Stimulated activated CD4-positive, alpha-beta T cell treated with anti-CD3 and anti-CD28 coated beads, Interleukin-4, amount 100 ng/mL, for 1 hour (primary cell): ENCODE results near the gene ZFYVE19.
"Not testable (repeated sequence)": the region's sequence is repeated elsewhere in the genome, so short reads cannot be mapped to it uniquely, and the experiment has no call there.

Experiments used
- DNase-seq: peaks from one replicate; pipeline ENCODE4 v3.0.0-alpha.2; 2020

ZFYVE19 gene

DNA sequence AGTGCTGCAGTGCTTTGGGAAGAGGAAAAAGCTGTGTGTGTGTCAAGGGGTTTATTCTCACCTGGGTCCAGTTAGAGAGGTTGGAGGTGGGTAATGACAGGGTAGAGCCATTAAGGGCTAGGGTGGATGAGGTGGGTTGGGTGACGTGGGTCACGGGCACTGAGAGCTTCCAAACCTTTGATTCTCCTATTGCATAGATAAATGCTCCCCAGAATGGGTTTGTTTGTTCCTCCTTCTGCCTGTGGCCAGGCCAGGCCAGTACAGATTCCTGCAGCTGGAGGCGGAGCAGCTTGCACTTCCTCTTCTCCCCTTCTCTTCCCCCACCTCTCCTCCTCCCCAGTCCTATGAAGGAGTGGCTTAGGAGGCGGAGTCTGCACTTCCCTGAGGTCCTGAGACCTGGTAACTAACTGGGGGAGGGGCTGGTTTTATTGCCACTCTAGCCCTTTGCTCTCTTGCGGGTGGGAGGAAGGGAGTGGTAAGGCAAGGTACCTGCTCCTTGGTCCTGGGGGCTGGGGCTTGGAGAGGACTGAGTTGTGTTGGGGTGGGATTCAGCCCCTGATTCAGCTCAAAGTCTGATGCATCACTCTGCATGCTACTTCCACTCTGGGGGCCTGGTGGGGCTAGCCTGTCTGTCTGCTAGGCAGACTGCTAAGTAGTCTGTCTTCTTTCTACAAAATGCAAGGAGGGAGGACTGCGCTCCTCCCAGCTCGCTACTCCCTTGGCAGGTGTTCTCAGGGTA, 40.5 kb downstream of the ZFYVE19 start:
- DNase-seq, result no peak

DNA sequence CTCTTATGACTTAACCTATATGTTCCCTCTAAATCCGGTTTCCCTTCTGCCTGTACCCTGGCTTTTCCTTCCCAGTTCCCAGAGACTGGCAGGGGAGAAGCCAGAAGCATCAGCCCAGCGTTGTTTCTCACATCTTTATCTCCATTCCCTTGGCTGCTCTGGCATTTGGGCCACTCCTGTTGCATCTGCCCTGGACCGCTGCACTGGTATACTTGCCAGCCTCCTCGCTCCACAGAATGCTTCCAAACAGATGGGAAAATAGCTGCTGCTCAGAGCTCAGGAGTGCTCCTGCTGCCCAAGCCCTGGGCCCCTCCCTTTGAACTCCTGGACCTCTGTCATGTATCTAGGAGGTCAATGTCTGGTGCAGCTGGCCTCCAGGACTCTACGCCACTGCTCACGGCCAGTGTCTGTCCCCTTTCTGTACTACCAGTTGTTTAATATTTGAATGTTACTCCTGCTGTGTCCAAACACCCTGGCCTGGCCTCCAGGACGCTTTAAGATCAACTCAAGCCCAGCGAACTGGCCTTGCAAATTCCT, 43.8 kb downstream of the ZFYVE19 start:
- no peak for DNase-seq

DNA sequence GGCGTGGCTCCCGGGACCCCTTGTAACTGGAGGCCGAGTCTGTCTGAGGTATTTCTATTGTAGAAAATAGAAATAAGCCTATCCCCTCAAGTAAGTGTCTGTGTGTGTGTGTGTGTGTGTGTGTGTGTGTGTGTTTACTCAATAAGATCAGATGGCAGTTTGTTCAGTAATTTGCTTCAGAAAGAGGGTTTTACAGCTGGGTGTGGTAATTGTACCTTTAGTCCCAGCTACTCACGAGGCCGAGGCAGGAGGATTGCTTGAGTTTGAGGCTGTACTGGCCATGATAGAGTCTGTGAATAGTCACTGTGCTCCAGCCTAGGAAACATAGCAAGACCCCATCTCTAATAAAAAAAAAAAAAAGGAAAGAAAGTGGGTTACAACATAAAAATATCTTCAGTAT, 45.6 kb downstream of the ZFYVE19 start:
- no peak for DNase-seq

DNA sequence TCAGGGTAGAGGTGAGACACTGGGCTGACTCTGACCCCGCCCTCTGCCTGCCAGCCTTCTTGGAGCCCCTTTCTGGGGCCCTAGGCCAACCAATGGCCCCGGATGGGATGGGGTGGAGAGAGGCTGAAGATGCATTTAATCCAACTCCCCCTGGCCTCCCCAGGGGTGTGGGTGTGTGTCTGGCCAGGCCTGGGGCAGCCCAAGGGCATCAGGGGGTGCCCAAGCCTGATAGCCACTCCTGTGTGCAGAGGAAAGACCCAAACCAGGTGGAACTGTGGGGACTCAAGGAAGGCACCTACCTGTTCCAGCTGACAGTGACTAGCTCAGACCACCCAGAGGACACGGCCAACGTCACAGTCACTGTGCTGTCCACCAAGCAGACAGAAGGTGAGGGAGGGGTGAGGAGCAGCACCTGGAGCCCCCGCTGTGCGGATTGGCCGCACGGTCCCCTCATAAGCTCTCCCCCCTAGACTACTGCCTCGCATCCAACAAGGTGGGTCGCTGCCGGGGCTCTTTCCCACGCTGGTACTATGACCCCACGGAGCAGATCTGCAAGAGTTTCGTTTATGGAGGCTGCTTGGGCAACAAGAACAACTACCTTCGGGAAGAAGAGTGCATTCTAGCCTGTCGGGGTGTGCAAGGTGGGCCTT, 46.5 kb downstream of the ZFYVE19 start:
- no peak for DNase-seq

DNA sequence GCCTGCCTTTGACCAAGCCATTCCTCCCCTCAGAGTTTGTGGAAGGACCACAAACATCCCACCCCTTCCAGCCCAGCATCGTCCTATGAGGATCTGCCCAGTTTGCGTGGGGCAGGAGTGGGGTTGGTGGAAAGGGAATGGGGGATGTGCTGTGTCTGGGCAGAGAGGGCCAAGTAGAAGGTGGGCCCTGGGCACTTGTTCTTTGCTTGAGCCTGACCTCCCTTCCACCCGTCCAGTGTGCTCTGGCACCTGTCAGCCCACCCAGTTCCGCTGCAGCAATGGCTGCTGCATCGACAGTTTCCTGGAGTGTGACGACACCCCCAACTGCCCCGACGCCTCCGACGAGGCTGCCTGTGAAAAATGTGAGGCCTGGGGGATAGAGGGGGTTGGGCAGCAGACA, 47.3 kb downstream of the ZFYVE19 start:
- no peak for DNase-seq

DNA sequence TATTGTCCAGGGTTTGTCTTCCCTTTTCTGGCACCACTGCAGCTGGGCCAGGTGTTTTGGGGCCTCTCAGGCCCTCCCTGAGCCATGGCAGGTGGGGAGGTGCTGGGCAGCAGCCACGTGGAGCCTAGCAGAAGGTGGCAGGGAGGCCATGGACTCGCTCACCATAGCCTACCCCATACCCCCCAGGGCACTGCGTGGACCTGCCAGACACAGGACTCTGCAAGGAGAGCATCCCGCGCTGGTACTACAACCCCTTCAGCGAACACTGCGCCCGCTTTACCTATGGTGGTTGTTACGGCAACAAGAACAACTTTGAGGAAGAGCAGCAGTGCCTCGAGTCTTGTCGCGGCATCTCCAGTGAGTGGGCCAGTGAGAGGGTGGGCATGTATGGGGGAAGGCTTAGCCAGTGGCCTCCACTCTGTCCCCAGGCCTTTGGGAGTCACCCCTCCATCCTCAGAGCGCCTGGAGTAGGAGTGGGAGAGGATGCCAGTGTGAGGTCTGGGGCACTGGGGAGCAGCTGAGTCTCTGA, 48.9 kb downstream of the ZFYVE19 start:
- DNase-seq, result no peak

DNA sequence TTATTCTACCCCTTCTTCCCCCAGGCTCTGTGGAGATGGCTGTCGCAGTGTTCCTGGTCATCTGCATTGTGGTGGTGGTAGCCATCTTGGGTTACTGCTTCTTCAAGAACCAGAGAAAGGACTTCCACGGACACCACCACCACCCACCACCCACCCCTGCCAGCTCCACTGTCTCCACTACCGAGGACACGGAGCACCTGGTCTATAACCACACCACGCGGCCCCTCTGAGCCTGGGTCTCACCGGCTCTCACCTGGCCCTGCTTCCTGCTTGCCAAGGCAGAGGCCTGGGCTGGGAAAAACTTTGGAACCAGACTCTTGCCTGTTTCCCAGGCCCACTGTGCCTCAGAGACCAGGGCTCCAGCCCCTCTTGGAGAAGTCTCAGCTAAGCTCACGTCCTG, 49.9 kb downstream of the ZFYVE19 start:
- DNase-seq, result no peak

DNA sequence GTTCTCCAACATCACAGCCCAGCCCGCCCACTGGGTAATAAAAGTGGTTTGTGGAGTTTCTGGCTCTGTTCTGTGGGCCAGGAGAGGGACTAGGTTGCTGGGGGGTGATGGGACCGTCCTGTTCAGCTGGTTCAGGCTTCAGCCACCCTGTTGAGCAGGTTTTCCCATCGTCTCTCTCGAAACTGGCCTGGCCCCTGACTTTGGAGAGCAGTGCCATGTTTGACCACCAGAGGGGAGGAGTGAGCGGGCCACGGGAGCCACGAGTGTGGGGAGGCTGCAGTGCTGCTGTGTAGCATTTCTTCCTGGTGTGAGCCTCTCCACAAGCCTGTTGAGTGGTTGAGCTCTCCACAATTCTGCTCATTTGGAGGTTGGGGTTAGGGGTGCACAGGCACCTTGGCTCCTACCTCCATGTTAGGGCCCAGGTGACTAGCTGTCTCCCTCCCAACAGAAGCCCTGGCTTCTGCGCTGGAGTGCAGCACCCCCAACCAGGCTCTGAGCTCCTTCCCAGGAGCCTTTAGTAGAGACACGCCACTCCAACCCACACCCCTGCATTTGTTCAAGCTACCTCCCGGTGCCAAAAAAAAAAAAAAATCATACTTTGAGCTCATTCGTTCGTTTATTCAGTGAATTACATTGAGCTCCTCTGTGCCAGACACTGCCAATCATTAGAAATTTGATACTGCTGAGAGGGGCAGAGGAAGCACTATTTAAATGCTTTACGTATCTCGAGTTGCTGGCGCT, 50.9 kb downstream of the ZFYVE19 start:
- peak; percentile 79 for DNase-seq

DNA sequence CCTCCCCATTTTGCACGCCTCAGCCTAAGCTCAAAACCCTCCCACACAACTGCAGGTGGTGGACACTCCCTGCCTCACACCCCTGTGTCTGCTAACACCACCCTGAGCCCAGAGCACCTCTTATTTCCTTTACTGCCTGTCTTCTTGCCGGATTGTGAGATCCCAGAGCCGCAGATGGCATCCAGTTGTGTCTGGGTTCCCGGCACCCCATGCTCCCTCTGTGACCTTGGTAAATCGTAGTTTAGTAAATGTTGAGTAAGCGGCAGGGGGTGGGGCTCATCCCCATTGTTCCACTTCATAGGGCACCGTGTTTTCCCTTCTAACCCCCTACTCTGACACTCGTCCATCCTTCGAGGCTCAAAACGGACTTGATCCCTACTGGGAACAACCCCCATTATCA, 51.8 kb downstream of the ZFYVE19 start:
- no peak for DNase-seq

DNA sequence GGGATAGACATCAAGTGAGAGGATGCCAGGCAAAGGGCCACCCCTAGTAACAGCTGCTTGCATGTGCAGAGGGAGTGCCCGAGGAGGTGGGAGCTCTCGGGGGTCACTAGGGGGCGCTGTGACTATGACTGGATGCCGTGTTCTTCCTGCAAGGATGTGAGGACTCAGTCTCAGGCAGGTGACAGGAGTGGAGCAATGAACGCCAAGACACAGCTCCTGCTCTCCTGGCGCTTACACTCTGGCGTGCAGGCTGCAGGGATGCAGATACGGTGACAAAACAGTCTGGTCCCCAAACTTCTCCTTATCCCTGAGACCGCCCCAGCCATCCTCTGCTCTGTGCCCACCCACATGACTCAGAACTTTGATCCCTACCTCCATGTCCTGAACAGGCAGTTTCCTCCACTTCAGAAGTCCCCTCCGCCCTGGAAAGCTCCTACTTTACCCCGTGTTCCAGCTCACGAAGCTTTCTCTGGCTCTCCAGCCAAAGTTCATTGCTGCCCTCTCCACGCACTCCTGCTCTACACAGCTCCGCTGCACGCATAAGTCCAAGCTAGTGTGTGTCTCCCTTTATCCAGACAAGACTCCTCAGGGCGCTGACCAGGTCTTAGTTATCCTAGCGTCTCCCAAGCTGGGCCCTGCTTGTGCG, 52.4 kb downstream of the ZFYVE19 start:
- peak; percentile 82 for DNase-seq

DNA sequence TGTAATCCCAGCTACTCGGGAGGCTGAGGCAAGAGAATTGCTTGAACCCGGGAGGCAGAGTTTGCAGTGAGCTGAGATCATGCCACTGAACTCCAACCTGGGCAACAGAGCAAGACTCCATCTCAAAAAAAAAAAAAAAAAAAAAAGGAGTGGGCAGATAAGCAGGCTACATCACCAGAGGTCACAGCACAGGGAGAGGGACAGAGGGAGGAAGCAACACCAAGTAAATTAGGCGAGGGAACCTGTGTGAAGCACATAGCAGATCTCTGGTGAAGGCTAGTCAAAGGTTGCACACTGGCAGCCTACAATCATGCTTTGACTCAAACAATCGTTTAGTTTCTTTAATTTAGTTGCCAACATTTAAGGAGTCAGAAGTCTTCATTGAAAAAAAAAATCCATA, 54.3 kb downstream of the ZFYVE19 start:
- not testable (repeated sequence) for DNase-seq

DNA sequence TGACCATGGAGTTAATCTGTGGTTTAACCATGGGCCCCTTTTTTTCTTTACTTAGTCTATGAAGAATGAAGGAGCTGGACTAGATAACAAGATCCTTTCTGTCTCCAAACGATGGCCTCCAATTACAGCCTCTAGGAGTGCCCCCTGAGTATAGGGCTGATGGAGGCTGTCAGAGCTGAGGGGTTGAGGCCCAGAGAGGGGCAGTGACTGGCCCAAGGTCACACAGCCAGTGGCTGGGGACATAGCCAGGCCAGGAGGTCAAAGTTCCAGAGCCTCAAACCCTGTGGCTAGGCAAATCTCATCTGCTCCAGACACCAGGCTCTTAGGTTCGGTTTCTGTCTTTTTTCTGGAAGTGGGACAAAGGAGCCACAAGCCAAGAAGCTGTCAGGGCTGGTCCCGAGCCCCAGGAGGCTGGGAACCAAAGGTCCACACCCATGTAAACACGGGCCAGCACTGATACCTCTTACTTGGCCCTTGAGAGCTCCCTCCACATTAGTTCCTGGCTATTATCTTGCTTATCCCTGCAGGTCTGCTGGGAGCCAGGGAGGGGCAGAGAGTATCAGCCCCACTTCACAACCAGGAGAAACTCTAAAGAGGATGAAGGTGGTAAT, 56.9 kb downstream of the ZFYVE19 start:
- DNase-seq, result no peak
